MG63 (cell line): ENCODE measurements around the gene SLC47A1. TPM values are rescaled to one million over a fixed set of nuclear protein-coding genes. Genes with fewer than 3 reads are reported as not detected.

Experiments
- DNase-seq: peaks from one replicate; pipeline ENCODE4 v3.0.0-alpha.2; 2020
- H3K27me3 ChIP-seq: fragments of 250-450 bp; sonication (Bioruptor Pico); 2 replicates; pipeline ENCODE4 v1.5.1; 2020; ENCODE audit warnings: mild to moderate bottlenecking, moderate library complexity
- H3K36me3 ChIP-seq: fragments of 250-450 bp; sonication (Bioruptor Pico); 2 replicates; pipeline ENCODE4 v1.5.1; 2020; ENCODE audit warnings: mild to moderate bottlenecking, moderate library complexity
- H3K4me3 ChIP-seq: fragments of 250-450 bp; sonication (Bioruptor Pico); 2 replicates; pipeline ENCODE4 v1.5.1; 2020; ENCODE audit warnings: mild to moderate bottlenecking, moderate library complexity
- H3K9me3 ChIP-seq: fragments of 250-450 bp; sonication (Bioruptor Pico); 2 replicates; pipeline ENCODE4 v1.5.1; 2020; ENCODE audit warnings: mild to moderate bottlenecking, moderate library complexity
- total RNA-seq: library from RNA; depleted of rRNA; stranded (reverse); fragments of >200 nt; shearing (Covaris generic); gene quantifications from 2 replicates; pipeline ENCODE4 v1.2.3, GENCODE V29; 2014; ENCODE audit warnings: low replicate concordance; rRNA removed

The SLC47A1 gene
- total RNA-seq, 1 experiment from 2014 or later: 12.0 TPM

- H3K4me3 ChIP-seq: no peak overlapping the region
- no peaks in the 10 kb centered on the region for H3K36me3 ChIP-seq
- DNase-seq: no peak
- peaks cover 8% of the 10 kb centered on the region for H3K9me3 ChIP-seq
- no peaks in the 10 kb centered on the region for H3K27me3 ChIP-seq
Measured at GRCh38 chr17:19619705-19620325, 86.2 kb downstream of the SLC47A1 start.

- Histone ChIP-seq H3K27me3 (no peaks in the 10 kb centered on the region), H3K4me3 (no peak overlapping the region), H3K9me3 (peaks cover 8% of the 10 kb centered on the region), H3K36me3 (no peaks in the 10 kb centered on the region)
- DNase-seq: no peak
Measured at GRCh38 chr17:19621697-19622096, 88.0 kb downstream of the SLC47A1 start.

GRCh38 chr17:19626079-19626478 is 92.4 kb downstream of the SLC47A1 start:
- Histone ChIP-seq H3K27me3 (no peaks in the 10 kb centered on the region), H3K4me3 (no peak overlapping the region), H3K36me3 (no peaks in the 10 kb centered on the region), H3K9me3 (no peaks in the 10 kb centered on the region)
- no peak for DNase-seq

Other genes with a start within 250 kb of the SLC47A1 start
- 14.8 and 30.2 TPM in 2 replicates for gene B9D1, start 171.1 kb upstream of the SLC47A1 start, total RNA-seq
- gene MAPK7, start 155.4 kb upstream of the SLC47A1 start, total RNA-seq: 2.8 and 10.1 TPM in 2 replicates
- 3.2 and 4.3 TPM in 2 replicates for gene MFAP4, start 146.7 kb upstream of the SLC47A1 start, total RNA-seq
- gene RNF112, start 122.6 kb upstream of the SLC47A1 start, total RNA-seq: not detected in 2 replicates
- gene ALDH3A2, start 114.9 kb downstream of the SLC47A1 start, total RNA-seq: 115 and 126 TPM in 2 replicates
- 24.8 and 27.9 TPM in 2 replicates for gene SLC47A2, start 182.7 kb downstream of the SLC47A1 start, total RNA-seq
- gene ALDH3A1, start 214.4 kb downstream of the SLC47A1 start, total RNA-seq: 240 and 395 TPM in 2 replicates